Measurements from ENCODE around the gene IRF4.

The IRF4 gene

GRCh38 chr6:391559-392440 is at the start of gene IRF4:
Gene IRF4 (plus strand): TSS chr6:391752. CDS start chr6:393153, 1,401 bp downstream.
- no peak for DNase-seq

GRCh38 chr6:341914-342831 is 49.4 kb upstream of the IRF4 start:
- no peak for DNase-seq

- DNase-seq, result no peak
These were observed 48.7 kb upstream of the IRF4 start for GRCh38 chr6:342832-343179.

- DNase-seq, result no peak
These were observed 48.2 kb upstream of the IRF4 start for GRCh38 chr6:343226-343935.

GRCh38 chr6:343960-344815 is 47.4 kb upstream of the IRF4 start:
- no peak for DNase-seq

- DNase-seq, result no peak
These were observed 46.7 kb upstream of the IRF4 start for GRCh38 chr6:344816-345340.

- DNase-seq, result no peak
These were observed 45.7 kb upstream of the IRF4 start for GRCh38 chr6:345747-346385.

- no peak for DNase-seq
These were observed 45.0 kb upstream of the IRF4 start for GRCh38 chr6:346386-347030.

GRCh38 chr6:347232-347631 is 44.3 kb upstream of the IRF4 start:
- no peak for DNase-seq

GRCh38 chr6:347951-348859 is 43.3 kb upstream of the IRF4 start:
- no peak for DNase-seq

GRCh38 chr6:348860-349396 is 42.6 kb upstream of the IRF4 start:
- no peak for DNase-seq

GRCh38 chr6:349491-349921 is 42.0 kb upstream of the IRF4 start:
- no peak for DNase-seq

GRCh38 chr6:350371-350770 is 41.2 kb upstream of the IRF4 start:
- no peak for DNase-seq

- DNase-seq, result no peak
These were observed 40.3 kb upstream of the IRF4 start for GRCh38 chr6:351011-351866.

- no peak for DNase-seq
These were observed 39.7 kb upstream of the IRF4 start for GRCh38 chr6:351867-352289.

- DNase-seq, result no peak
These were observed 39.1 kb upstream of the IRF4 start for GRCh38 chr6:352474-352873.

- no peak for DNase-seq
These were observed 38.6 kb upstream of the IRF4 start for GRCh38 chr6:352896-353470.

Measured in kidney glomerular epithelial cell (primary cell).